GM12878 (cell line): ENCODE measurements around the gene DIAPH3.

Experiments used
- CTCF ChIP-seq, 3 experiments: IDR thresholded peaks in 2 of 3; conservative IDR thresholded peaks in 1 of 3; 2 replicates each; pipeline ENCODE4 v1.5.1; 2011; ENCODE audit warnings: low read depth in 3 of 3, low read length in 3 of 3, mild to moderate bottlenecking in 3 of 3, control low read depth in 2 of 3, moderate library complexity in 2 of 3, inconsistent platforms in 1 of 3, mixed read lengths in 1 of 3; ENCODE audit not compliant: control insufficient read depth in 2 of 3, insufficient read depth in 1 of 3; ENCODE audit errors: extremely low read depth in 1 of 3
- EGR1 ChIP-seq, 2 experiments: IDR thresholded peaks; 1 replicate in 1 of 2; 2 replicates in 1 of 2; pipeline ENCODE4 v1.6.1; 2011 to 2012; ENCODE audit warnings: low read depth in 2 of 2, low read length in 2 of 2, borderline replicate concordance in 1 of 2, mild to moderate bottlenecking in 1 of 2, moderate library complexity in 1 of 2
- EP300 ChIP-seq, 2 experiments: fragments of 150-350 bp in 1 of 2; IDR thresholded peaks; 2 replicates each; pipeline ENCODE4 v1.6.1; 2011 to 2012; ENCODE audit warnings: low read depth in 2 of 2, low read length in 2 of 2, borderline replicate concordance in 1 of 2, improper control_type of control experiment in 1 of 2, inconsistent platforms in 1 of 2; ENCODE audit not compliant: control insufficient read depth in 1 of 2
- FOS ChIP-seq: IDR thresholded peaks from 3 replicates; pipeline ENCODE4 v1.6.1; 2011; ENCODE audit warnings: borderline replicate concordance; ENCODE audit not compliant: insufficient read length; ENCODE audit errors: extremely low read depth
- GABPA ChIP-seq: IDR thresholded peaks from 2 replicates; pipeline ENCODE4 v1.6.1; 2014; ENCODE audit warnings: antibody characterized with exemption, low read depth, mild to moderate bottlenecking, inconsistent platforms
- RFX5 ChIP-seq: IDR thresholded peaks from 2 replicates; pipeline ENCODE4 v1.6.1; 2011; ENCODE audit warnings: low read depth, low read length, improper control_type of control experiment
- SIN3A ChIP-seq: IDR thresholded peaks from 2 replicates; pipeline ENCODE4 v1.6.1; 2012; ENCODE audit warnings: low read depth, low read length, improper control_type of control experiment
- SMC3 ChIP-seq: IDR thresholded peaks from 2 replicates; pipeline ENCODE4 v1.6.1; 2011; ENCODE audit warnings: low read length, improper control_type of control experiment, borderline replicate concordance
- USF1 ChIP-seq: IDR thresholded peaks from 2 replicates; pipeline ENCODE4 v1.6.1; 2011; ENCODE audit warnings: borderline replicate concordance, low read depth, mild to moderate bottlenecking, moderate library complexity, mixed read lengths, low read length; ENCODE audit not compliant: insufficient read depth; ENCODE audit errors: extremely low read length
- USF2 ChIP-seq: IDR thresholded peaks from 2 replicates; pipeline ENCODE4 v1.6.1; 2011; ENCODE audit warnings: low read depth, low read length, improper control_type of control experiment, borderline replicate concordance

- TF ChIP-seq RFX5 (no peak), USF2 (no peak), CTCF (IDR thresholded peaks at IDR 0.05 in 2 of 3, conservative IDR thresholded peaks at IDR 0.05 in 1 of 3; ENCODE audit: control insufficient read depth in 2 of 3, extremely low read depth in 1 of 3, insufficient read depth in 1 of 3, low read depth in 3 of 3, low read length in 3 of 3) (no peak), SMC3 (no peak), GABPA (no peak), EGR1 (IDR thresholded peaks at IDR 0.05; ENCODE audit: borderline replicate concordance in 1 of 2, low read depth in 2 of 2, low read length in 2 of 2) (no peak), SIN3A (no peak), FOS (no peak), EP300 (IDR thresholded peaks at IDR 0.05; ENCODE audit: borderline replicate concordance in 1 of 2, control insufficient read depth in 1 of 2, low read depth in 2 of 2, low read length in 2 of 2) (no peak), USF1 (no peak)
These were observed 424.8 kb downstream of the DIAPH3 start for GRCh38 chr13:59738921-59739320.
